ENCODE results near the gene ESRRA. TPM values are rescaled to one million over a fixed set of nuclear protein-coding genes. Genes with fewer than 3 reads are reported as not detected.

Gene ESRRA
- total and polyA plus RNA-seq, 9 of the 15 experiments (the other 6 are each of a cell fraction or from before 2014, with no cell fraction given) = 0.27 to 89.7 (median 23.7) TPM

- TF ChIP-seq BCLAF1 (IDR thresholded peaks at IDR 0.05; ENCODE audit: borderline replicate concordance in 1 of 2, control insufficient read depth in 1 of 2, low read depth in 2 of 2, low read length in 1 of 2) (no peak), HDAC6 (IDR thresholded peaks at IDR 0.05; ENCODE audit: low read depth, low read length) (no peak), NBN (IDR thresholded peaks at IDR 0.05; ENCODE audit: low read depth) (no peak), YBX1 (IDR thresholded peaks at IDR 0.05) (no peak), MAZ (CRISPR knock-in tag; conservative IDR thresholded peaks at IDR 0.05 in 1 of 2, IDR thresholded peaks at IDR 0.05 in 1 of 2) (peak; percentile 54 to 89; a peak in 3 of 4 replicates), CGGBP1 (CRISPR knock-in tag; IDR thresholded peaks at IDR 0.05) (no peak), TAF1 (IDR thresholded peaks at IDR 0.05; ENCODE audit: control insufficient read depth, extremely low read depth, insufficient read depth, low read length, severe bottlenecking) (peak; percentile 50), E2F1 (CRISPR knock-in tag; IDR thresholded peaks at IDR 0.05) (no peak), ID3 (CRISPR knock-in tag; IDR thresholded peaks at IDR 0.05) (no peak), ID3 (tag; IDR thresholded peaks at IDR 0.05) (no peak), PRDM10 (IDR thresholded peaks at IDR 0.05; ENCODE audit: partially characterized antibody) (peak; percentile 38), ADNP (tag; IDR thresholded peaks at IDR 0.05) (no peak), U2AF2 (optimal IDR thresholded peaks at IDR 0.05; ENCODE audit: low read depth, low read length) (no peak), KAT7 (CRISPR knock-in tag; IDR thresholded peaks at IDR 0.05; ENCODE audit: borderline replicate concordance) (peak; percentile 88; the same call in 1 of the 2 replicates), FIP1L1 (IDR thresholded peaks at IDR 0.05; ENCODE audit: low read depth, low read length, poor library complexity, severe bottlenecking) (peak; percentile 89), HDAC1 (IDR thresholded peaks at IDR 0.05) (peak in 1 of 2 experiments; percentile 59; a peak in 2 of 4 replicates), POLR2A (conservative IDR thresholded peaks at IDR 0.05) (peak; percentile 70)
Measured at GRCh38 chr11:64317961-64318765, 12.8 kb downstream of the ESRRA start, which contains the start of gene PRDX5 (continued).
